ENCODE measurements around the gene COL6A1.

GRCh38 chr21:46007492-46007868 is 25.9 kb downstream of the COL6A1 start:
- no peak for TF ChIP-seq CTCF (IDR thresholded peaks at IDR 0.05)
- TF ChIP-seq ZFX (IDR thresholded peaks at IDR 0.05; ENCODE audit: borderline replicate concordance), result no peak

Measured in 22Rv1 (cell line).